ENCODE measurements around the gene ROS1. TPM values are rescaled to one million over a fixed set of nuclear protein-coding genes. Genes with fewer than 3 reads are reported as not detected.

ROS1 gene
- total and polyA plus RNA-seq, 5 donors from 2014 or later, result not detected

DNA sequence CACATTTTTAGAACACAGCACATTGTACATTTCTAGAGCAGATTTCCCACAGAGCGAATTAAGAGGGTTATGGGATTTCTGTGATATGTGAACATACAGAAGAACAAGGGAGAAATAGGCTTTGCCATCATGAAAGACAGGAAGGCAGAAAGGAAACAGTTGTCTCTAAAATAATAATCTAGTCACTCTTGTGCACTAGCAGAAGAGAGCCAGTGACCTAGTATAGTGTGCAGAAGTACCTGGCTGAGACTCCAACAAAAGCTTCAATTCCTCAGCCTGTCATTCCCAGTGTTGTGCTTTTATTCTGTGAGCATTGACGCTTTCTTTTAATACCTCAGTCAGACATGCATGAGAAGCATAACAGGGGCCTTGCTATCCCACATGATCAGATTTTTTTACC lies 39.0 kb upstream of the ROS1 start:
- Mint-ChIP-seq H3K9me3 (peaks cover 0 to 1% (median 0%) of the 10 kb centered on the region in 7 donors), H3K36me3 (no peaks in the 10 kb centered on the region), H3K4me1 (peaks cover 0 to 3% (median 0%) of the 10 kb centered on the region in 4 donors), H3K27me3 (peaks cover 21% of the 10 kb centered on the region), H3K4me3 (no peak overlapping the region), H3K27ac (peak overlapping the region in 1 of 3 donors; percentile 57)
- Histone ChIP-seq H3K27ac (ENCODE audit: insufficient read depth, low read length, poor library complexity, severe bottlenecking) (no peak overlapping the region), H3K9me3 (ENCODE audit: control insufficient read depth in 2 of 2, low read length in 2 of 2) (no peaks in the 10 kb centered on the region), H3K4me1 (ENCODE audit: control insufficient read depth, insufficient read depth, low read length, poor library complexity, severe bottlenecking) (no peaks in the 10 kb centered on the region), H3K4me3 (ENCODE audit: low read depth, low read length) (no peak overlapping the region), H3K36me3 (ENCODE audit: control insufficient read depth, insufficient read depth, low read length) (no peaks in the 10 kb centered on the region), H3K27me3 (ENCODE audit: control insufficient read depth, insufficient read depth, low read length) (peaks cover 8% of the 10 kb centered on the region)
- no peak for DNase-seq
- ATAC-seq (ENCODE audit: low read depth in 2 of 2), result no peak

DNA sequence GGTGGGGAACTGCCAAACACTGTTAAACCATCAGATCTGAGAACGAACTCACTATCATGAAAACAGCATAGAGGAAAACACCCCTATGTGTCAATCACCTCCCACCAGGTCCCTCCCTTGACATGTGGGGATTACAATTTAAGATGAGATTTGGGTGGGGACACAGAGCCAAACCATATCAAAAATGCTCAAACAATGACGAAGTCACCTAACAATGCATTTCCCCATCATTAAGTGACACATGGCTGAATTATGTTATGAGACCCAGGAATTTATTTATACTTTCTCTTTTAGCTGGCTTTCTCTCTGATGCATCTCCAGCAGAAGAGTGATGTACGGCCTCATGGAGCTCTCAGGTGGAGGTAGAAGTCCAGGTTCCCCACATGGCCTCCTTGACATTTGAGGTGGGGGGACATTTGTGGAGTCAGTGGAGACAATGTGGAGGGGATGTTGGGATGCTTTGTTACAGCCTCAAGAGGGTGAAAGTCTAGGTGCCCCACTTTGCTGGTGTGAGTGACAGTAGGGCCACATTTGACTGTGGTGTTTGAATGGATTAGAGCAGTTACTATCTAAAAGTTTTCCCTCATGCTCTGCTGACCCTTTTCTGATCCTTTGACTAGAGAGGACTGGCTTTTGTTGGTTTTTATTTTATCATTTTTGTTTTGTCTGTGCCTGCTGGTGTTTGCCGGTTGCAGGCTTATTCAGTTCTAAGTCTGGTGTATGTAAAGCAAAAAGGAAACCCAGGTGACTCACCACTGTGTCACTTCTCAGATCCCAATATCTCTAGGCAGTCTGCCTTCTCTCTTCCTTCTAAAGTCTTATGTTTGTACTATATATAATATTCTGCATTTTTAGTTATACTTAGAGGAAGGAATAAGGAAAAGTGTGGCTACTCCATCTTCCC lies 38.3 kb upstream of the ROS1 start:
- Mint-ChIP-seq H3K36me3 (no peaks in the 10 kb centered on the region), H3K4me3 (no peak overlapping the region), H3K27me3 (peaks cover 24% of the 10 kb centered on the region), H3K4me1 (no peaks in the 10 kb centered on the region), H3K27ac (peak overlapping the region in 1 of 3 donors; percentile 57), H3K9me3 (peaks cover 0 to 1% (median 0%) of the 10 kb centered on the region in 7 donors)
- H3K27ac ChIP-seq (ENCODE audit: insufficient read depth, low read length, poor library complexity, severe bottlenecking), result no peak overlapping the region
- H3K9me3 ChIP-seq (ENCODE audit: control insufficient read depth in 2 of 2, low read length in 2 of 2), result no peaks in the 10 kb centered on the region
- ATAC-seq (ENCODE audit: low read depth in 2 of 2), result peak in 1 of 2 donors; percentile 77
- no peaks in the 10 kb centered on the region for H3K36me3 ChIP-seq (ENCODE audit: control insufficient read depth, insufficient read depth, low read length)
- peak in 1 of 3 donors; percentile 13 for DNase-seq
- no peaks in the 10 kb centered on the region for H3K4me1 ChIP-seq (ENCODE audit: control insufficient read depth, insufficient read depth, low read length, poor library complexity, severe bottlenecking)
- no peak overlapping the region for H3K4me3 ChIP-seq (ENCODE audit: low read depth, low read length)
- peaks cover 8% of the 10 kb centered on the region for H3K27me3 ChIP-seq (ENCODE audit: control insufficient read depth, insufficient read depth, low read length)

DNA sequence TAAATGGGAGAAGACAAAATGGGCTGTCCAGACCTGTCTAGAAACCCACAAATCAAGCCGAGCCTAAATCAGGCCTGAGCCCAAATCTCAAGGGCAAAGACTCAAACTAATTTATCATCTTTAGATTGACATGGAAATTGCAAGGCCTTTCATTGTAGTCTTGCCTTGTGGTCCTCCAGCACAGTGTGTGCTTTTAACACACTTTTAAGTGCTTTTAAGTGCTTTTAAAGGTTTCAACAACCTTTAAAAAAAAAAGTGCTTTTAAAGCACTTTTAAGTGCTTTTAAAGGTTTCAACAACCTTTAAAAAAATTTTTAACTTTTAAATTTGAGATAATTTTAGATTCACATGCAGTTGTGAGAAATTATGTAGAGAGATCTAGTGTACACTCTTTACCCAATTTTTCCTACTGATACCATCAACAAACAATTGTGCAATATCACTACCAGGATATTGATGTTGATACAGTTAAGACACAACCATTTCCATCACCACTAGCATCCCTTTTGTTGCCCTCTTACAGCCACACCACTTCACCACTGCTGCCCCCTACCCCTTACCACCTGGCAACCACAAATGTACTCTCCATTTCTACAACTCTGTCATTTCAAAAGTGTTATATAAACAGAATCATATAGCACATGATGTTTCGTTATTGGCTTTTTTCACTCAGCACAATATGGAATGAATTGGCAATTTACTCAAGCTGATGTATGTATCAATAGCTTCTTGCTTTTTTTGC lies 33.6 kb upstream of the ROS1 start:
- Mint-ChIP-seq H3K27me3 (peaks cover 43% of the 10 kb centered on the region), H3K4me1 (no peaks in the 10 kb centered on the region), H3K4me3 (no peak overlapping the region), H3K36me3 (no peaks in the 10 kb centered on the region), H3K27ac (peak overlapping the region in 1 of 3 donors; percentile 11), H3K9me3 (no peaks in the 10 kb centered on the region)
- Histone ChIP-seq H3K4me3 (ENCODE audit: low read depth, low read length) (no peak overlapping the region), H3K27ac (ENCODE audit: insufficient read depth, low read length, poor library complexity, severe bottlenecking) (no peak overlapping the region), H3K4me1 (ENCODE audit: control insufficient read depth, insufficient read depth, low read length, poor library complexity, severe bottlenecking) (no peaks in the 10 kb centered on the region), H3K36me3 (ENCODE audit: control insufficient read depth, insufficient read depth, low read length) (no peaks in the 10 kb centered on the region), H3K9me3 (ENCODE audit: control insufficient read depth in 2 of 2, low read length in 2 of 2) (no peaks in the 10 kb centered on the region), H3K27me3 (ENCODE audit: control insufficient read depth, insufficient read depth, low read length) (peaks cover 4% of the 10 kb centered on the region)
- no peak for ATAC-seq (ENCODE audit: low read depth in 2 of 2)
- no peak for DNase-seq

DNA sequence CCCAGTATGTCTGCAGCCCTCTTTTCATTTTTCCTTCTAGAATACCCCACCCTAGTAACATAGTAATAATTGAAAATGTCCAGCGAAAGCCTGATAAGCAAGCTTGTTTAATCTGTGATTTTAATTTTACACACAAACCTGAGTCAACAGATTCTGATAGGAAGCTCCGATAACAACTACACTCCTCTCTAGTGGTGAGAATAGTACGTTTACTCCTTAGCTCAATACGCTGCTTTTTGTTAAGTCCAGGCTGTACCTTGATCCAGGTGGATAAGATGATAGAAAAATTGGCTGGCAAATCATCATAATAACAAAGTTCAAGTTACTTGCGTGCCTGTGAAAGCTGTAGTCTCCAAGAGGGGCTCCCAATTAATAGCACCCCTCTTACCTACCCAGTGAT lies 31.3 kb upstream of the ROS1 start:
- Mint-ChIP-seq H3K9me3 (no peaks in the 10 kb centered on the region), H3K27me3 (peaks cover 43% of the 10 kb centered on the region), H3K36me3 (no peaks in the 10 kb centered on the region), H3K4me3 (no peak overlapping the region), H3K27ac (no peak overlapping the region), H3K4me1 (no peaks in the 10 kb centered on the region)
- H3K27ac ChIP-seq (ENCODE audit: insufficient read depth, low read length, poor library complexity, severe bottlenecking), result no peak overlapping the region
- H3K9me3 ChIP-seq (ENCODE audit: control insufficient read depth in 2 of 2, low read length in 2 of 2), result no peaks in the 10 kb centered on the region
- DNase-seq, result no peak
- H3K36me3 ChIP-seq (ENCODE audit: control insufficient read depth, insufficient read depth, low read length), result no peaks in the 10 kb centered on the region
- H3K4me3 ChIP-seq (ENCODE audit: low read depth, low read length), result no peak overlapping the region
- ATAC-seq (ENCODE audit: low read depth in 2 of 2), result no peak
- peaks cover 4% of the 10 kb centered on the region for H3K27me3 ChIP-seq (ENCODE audit: control insufficient read depth, insufficient read depth, low read length)
- no peaks in the 10 kb centered on the region for H3K4me1 ChIP-seq (ENCODE audit: control insufficient read depth, insufficient read depth, low read length, poor library complexity, severe bottlenecking)

DNA sequence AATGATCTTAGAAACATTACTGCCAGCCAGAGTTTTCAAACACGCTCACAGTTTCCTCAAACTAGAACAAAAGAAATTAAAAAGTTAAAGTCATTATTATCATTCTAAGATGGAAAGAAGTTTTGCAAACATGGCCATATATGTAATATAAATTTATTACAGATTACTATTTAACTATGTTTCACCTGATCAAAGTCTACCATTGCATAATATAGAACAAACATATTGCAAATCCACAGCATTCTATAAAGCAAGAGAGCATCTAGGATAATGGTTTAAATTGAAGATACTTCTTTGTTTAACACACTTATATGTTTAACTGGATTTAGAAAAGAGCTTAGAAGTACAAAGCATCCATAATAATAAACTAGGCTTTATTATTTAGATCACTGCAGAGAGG lies 30.5 kb upstream of the ROS1 start:
- H3K4me3 Mint-ChIP-seq, result no peak overlapping the region
- no peaks in the 10 kb centered on the region for H3K4me1 ChIP-seq (ENCODE audit: control insufficient read depth, insufficient read depth, low read length, poor library complexity, severe bottlenecking)
- H3K27me3 Mint-ChIP-seq, result peaks cover 46% of the 10 kb centered on the region
- H3K36me3 Mint-ChIP-seq, result no peaks in the 10 kb centered on the region
- H3K27ac Mint-ChIP-seq, result no peak overlapping the region
- no peaks in the 10 kb centered on the region for H3K36me3 ChIP-seq (ENCODE audit: control insufficient read depth, insufficient read depth, low read length)
- H3K4me1 Mint-ChIP-seq, result no peaks in the 10 kb centered on the region
- H3K27ac ChIP-seq (ENCODE audit: insufficient read depth, low read length, poor library complexity, severe bottlenecking), result no peak overlapping the region
- no peaks in the 10 kb centered on the region for H3K9me3 ChIP-seq (ENCODE audit: control insufficient read depth in 2 of 2, low read length in 2 of 2)
- H3K4me3 ChIP-seq (ENCODE audit: low read depth, low read length), result no peak overlapping the region
- H3K9me3 Mint-ChIP-seq, result no peaks in the 10 kb centered on the region
- ATAC-seq (ENCODE audit: low read depth in 2 of 2), result no peak
- peaks cover 4% of the 10 kb centered on the region for H3K27me3 ChIP-seq (ENCODE audit: control insufficient read depth, insufficient read depth, low read length)
- no peak for DNase-seq

DNA sequence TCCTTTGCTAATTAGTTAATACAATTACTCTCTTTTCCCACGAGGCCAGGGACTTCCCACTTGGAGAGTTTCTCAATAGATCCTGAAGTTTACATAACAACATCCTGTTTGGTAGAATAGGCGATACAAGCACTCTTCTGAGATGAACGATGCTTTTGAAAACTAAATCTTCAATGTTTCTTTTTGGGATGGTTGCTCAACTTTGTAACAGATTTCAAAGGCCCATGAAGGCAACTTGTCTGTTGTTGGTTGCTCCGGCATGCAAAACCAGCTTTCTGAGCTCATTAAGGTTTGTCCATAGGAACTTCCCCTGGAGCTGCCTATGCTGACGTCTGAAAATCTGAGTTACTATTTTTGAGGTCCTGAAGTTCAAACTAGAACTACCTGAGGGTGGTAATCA lies 25.9 kb upstream of the ROS1 start:
- no peak for DNase-seq
- Histone ChIP-seq H3K27me3 (ENCODE audit: control insufficient read depth, insufficient read depth, low read length) (peaks cover 4% of the 10 kb centered on the region), H3K4me1 (ENCODE audit: control insufficient read depth, insufficient read depth, low read length, poor library complexity, severe bottlenecking) (no peaks in the 10 kb centered on the region), H3K27ac (ENCODE audit: insufficient read depth, low read length, poor library complexity, severe bottlenecking) (no peak overlapping the region), H3K4me3 (ENCODE audit: low read depth, low read length) (no peak overlapping the region), H3K36me3 (ENCODE audit: control insufficient read depth, insufficient read depth, low read length) (no peaks in the 10 kb centered on the region), H3K9me3 (ENCODE audit: control insufficient read depth in 2 of 2, low read length in 2 of 2) (no peaks in the 10 kb centered on the region)
- no peak for ATAC-seq (ENCODE audit: low read depth in 2 of 2)
- peaks cover 61% of the 10 kb centered on the region for H3K27me3 Mint-ChIP-seq
- H3K4me1 Mint-ChIP-seq, result no peaks in the 10 kb centered on the region
- H3K9me3 Mint-ChIP-seq, result no peaks in the 10 kb centered on the region
- no peak overlapping the region for H3K27ac Mint-ChIP-seq
- no peak overlapping the region for H3K4me3 Mint-ChIP-seq
- H3K36me3 Mint-ChIP-seq, result no peaks in the 10 kb centered on the region

DNA sequence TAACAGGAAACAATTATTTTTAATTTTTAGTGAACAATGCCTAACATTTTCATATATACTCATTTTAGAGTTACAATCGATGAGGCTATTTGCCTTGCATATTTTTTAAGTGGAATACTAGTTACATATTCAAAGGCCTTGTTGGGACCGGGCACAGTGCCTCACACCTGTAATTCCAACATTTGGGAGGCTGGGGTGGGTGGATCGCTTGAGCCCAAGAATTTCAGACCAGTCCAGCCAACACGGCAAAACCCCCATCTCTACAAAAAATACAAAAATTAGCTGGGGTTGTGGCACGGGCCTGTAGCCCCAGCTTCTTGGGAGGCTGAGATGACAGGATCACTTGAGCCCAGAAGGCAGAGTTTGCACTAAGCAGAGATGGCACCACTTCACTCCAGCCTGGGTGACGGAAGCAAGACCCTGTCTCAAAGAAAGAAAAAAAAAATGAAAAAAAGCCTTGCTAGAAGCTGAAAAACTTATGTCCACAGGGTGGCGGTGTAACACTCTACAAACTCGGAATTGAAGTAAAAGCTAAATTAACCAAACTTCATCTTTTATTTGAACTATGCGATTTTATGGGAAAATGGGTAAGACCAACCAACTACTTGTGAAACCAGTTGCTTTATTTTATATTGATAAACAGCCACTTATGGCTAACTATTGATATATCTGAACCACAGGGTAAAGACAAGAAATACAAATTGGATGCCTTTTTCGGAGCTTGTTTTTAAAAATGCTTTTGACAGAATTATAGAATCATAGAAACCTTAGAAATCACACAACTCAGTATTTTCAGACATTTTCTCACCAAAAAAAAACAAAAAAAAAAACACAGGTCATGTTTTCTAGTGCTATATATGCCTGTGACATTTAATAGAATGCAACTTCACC lies 24.1 kb upstream of the ROS1 start:
- peak; percentile 32 to 79 (median 68) for DNase-seq
- ATAC-seq (ENCODE audit: low read depth in 2 of 2), result no peak
- Histone ChIP-seq H3K9me3 (ENCODE audit: control insufficient read depth in 2 of 2, low read length in 2 of 2) (no peaks in the 10 kb centered on the region), H3K27ac (ENCODE audit: insufficient read depth, low read length, poor library complexity, severe bottlenecking) (no peak overlapping the region), H3K4me1 (ENCODE audit: control insufficient read depth, insufficient read depth, low read length, poor library complexity, severe bottlenecking) (no peaks in the 10 kb centered on the region), H3K4me3 (ENCODE audit: low read depth, low read length) (no peak overlapping the region), H3K36me3 (ENCODE audit: control insufficient read depth, insufficient read depth, low read length) (no peaks in the 10 kb centered on the region), H3K27me3 (ENCODE audit: control insufficient read depth, insufficient read depth, low read length) (peaks cover 4% of the 10 kb centered on the region)
- Mint-ChIP-seq H3K27me3 (peaks cover 69% of the 10 kb centered on the region), H3K4me1 (no peaks in the 10 kb centered on the region), H3K36me3 (no peaks in the 10 kb centered on the region), H3K27ac (no peak overlapping the region), H3K4me3 (no peak overlapping the region), H3K9me3 (no peaks in the 10 kb centered on the region)

Data from CD4-positive, CD25-positive, alpha-beta regulatory T cell (primary cell).